ENCODE measurements around the gene MALSU1.

MALSU1 gene

DNA sequence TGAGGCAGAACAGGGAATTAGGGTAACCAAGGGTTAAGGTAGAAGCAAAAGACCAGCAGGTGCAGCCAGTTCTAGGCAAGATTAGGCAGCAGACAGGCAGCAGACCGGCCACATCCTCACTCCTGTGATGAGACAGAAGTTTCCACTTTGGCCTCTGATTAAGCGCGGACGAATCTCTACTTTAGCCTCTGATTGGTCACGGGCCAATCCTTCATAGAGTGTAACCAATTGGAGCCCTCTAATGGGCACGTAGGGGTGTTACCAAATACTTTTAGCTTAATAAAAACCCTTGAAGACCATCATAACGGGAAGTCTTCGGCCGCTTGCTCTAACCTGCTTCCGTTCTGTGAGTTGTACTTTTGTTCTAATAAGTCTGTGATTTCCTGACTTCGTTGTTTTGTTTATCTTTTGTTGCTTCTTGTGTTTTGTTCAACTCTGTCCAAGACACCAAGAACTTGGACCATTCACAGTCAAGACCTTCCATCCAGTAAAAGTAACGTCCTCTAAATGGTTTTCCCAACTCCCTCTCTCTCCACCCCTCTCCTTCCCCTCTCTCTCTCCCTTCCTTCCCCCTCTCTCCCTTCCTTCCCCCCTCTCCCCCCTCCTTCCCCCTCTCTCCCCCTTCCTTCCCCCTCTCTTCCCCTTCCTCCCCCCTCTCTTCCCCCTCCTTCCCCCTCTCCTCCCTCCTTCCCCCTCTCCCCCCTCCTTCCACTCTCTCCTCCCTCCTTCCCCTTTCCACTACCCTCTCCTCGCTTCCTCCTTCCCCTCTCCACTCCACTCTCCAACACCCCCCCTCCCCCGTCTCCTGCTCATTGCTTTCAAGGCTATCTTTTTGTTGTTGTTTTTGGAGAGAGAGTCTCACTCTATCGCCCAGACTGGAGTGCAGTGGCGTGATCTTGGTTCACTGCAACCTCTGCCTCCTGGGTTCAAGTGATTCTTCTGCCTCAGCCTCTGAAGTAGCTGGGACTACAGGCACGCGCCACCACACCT, 13.2 kb upstream of the MALSU1 start:
- Histone ChIP-seq H3K36me3 (ENCODE audit: insufficient read depth) (no peaks in the 10 kb centered on the region), H4K20me1 (ENCODE audit: insufficient read depth) (no peaks in the 10 kb centered on the region), H3K4me1 (ENCODE audit: low read depth, poor library complexity, severe bottlenecking) (peaks cover 13% of the 10 kb centered on the region), H3K27me3 (ENCODE audit: insufficient read depth, low read depth) (no peaks in the 10 kb centered on the region), H3K4me2 (no peak overlapping the region), H3K27ac (no peak overlapping the region), H2AFZ (ENCODE audit: low read depth) (no peak overlapping the region), H3K79me2 (ENCODE audit: insufficient read depth, low read depth) (no peaks in the 10 kb centered on the region), H3K4me3 (IDR thresholded peaks at IDR 0.05; ENCODE audit: insufficient read depth, low read depth, low read length) (no peak overlapping the region), H3K9ac (no peak overlapping the region)
- TF ChIP-seq, protein P1, sequence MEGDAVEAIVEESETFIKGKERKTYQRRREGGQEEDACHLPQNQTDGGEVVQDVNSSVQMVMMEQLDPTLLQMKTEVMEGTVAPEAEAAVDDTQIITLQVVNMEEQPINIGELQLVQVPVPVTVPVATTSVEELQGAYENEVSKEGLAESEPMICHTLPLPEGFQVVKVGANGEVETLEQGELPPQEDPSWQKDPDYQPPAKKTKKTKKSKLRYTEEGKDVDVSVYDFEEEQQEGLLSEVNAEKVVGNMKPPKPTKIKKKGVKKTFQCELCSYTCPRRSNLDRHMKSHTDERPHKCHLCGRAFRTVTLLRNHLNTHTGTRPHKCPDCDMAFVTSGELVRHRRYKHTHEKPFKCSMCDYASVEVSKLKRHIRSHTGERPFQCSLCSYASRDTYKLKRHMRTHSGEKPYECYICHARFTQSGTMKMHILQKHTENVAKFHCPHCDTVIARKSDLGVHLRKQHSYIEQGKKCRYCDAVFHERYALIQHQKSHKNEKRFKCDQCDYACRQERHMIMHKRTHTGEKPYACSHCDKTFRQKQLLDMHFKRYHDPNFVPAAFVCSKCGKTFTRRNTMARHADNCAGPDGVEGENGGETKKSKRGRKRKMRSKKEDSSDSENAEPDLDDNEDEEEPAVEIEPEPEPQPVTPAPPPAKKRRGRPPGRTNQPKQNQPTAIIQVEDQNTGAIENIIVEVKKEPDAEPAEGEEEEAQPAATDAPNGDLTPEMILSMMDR (conservative IDR thresholded peaks at IDR 0.05; ENCODE audit: low read depth, low read length): no peak

DNA sequence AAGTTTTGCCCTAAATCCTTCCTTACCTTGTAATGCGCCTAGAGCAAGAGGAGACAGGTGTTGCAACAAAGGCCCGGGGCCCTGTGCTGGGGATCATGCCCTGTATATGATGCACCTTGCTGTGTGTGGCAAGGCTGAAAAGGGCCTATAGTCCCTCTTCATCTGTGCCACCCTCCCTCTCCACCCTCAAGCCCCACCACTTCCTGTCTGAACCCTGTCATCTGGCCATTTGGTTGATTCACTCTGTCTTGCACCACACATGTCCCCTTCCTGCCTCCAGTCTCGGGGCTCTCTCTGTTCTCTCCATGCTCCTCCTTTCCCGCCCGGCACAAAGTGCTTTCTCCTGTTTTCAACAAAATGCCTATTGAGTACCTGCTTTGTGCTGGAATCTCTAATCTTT, 11.5 kb upstream of the MALSU1 start:
- H3K27me3 ChIP-seq (ENCODE audit: insufficient read depth, low read depth): no peaks in the 10 kb centered on the region
- H3K4me1 ChIP-seq (ENCODE audit: low read depth, poor library complexity, severe bottlenecking): peaks cover 10% of the 10 kb centered on the region
- no peak overlapping the region for H2AFZ ChIP-seq (ENCODE audit: low read depth)
- TF ChIP-seq, protein P1 (conservative IDR thresholded peaks at IDR 0.05; ENCODE audit: low read depth, low read length): no peak
- H3K4me2 ChIP-seq: no peak overlapping the region
- no peaks in the 10 kb centered on the region for H3K36me3 ChIP-seq (ENCODE audit: insufficient read depth)
- no peaks in the 10 kb centered on the region for H4K20me1 ChIP-seq (ENCODE audit: insufficient read depth)
- H3K4me3 ChIP-seq (IDR thresholded peaks at IDR 0.05; ENCODE audit: insufficient read depth, low read depth, low read length): no peak overlapping the region
- no peaks in the 10 kb centered on the region for H3K79me2 ChIP-seq (ENCODE audit: insufficient read depth, low read depth)
- H3K27ac ChIP-seq: no peak overlapping the region
- H3K9ac ChIP-seq: no peak overlapping the region

DNA sequence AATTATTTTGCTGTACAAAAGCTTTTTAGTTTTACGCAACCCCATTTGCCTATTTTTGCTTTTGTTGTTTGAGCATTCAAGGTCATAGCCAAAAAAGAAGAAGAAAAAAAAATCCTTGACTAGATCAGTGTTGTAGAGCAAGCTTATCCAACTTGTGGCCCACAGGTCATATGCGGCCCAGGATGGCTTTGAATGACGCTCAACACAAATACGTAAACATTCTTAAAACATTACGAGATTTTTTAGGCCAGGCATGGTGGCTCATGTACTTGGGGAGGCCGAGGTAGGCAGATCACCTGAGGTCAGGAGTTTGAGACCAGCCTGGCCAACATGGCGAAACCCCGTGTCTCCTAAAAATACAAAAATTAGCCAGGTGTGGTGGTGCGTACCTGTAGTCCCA, 8.1 kb upstream of the MALSU1 start:
- H3K79me2 ChIP-seq (ENCODE audit: insufficient read depth, low read depth): no peaks in the 10 kb centered on the region
- TF ChIP-seq, protein P1 (conservative IDR thresholded peaks at IDR 0.05; ENCODE audit: low read depth, low read length): no peak
- peaks cover 5% of the 10 kb centered on the region for H3K4me1 ChIP-seq (ENCODE audit: low read depth, poor library complexity, severe bottlenecking)
- H4K20me1 ChIP-seq (ENCODE audit: insufficient read depth): no peaks in the 10 kb centered on the region
- no peak overlapping the region for H3K4me2 ChIP-seq
- H3K36me3 ChIP-seq (ENCODE audit: insufficient read depth): no peaks in the 10 kb centered on the region
- no peak overlapping the region for H3K4me3 ChIP-seq (IDR thresholded peaks at IDR 0.05; ENCODE audit: insufficient read depth, low read depth, low read length)
- no peak overlapping the region for H3K9ac ChIP-seq
- no peaks in the 10 kb centered on the region for H3K27me3 ChIP-seq (ENCODE audit: insufficient read depth, low read depth)
- no peak overlapping the region for H2AFZ ChIP-seq (ENCODE audit: low read depth)
- no peak overlapping the region for H3K27ac ChIP-seq

DNA sequence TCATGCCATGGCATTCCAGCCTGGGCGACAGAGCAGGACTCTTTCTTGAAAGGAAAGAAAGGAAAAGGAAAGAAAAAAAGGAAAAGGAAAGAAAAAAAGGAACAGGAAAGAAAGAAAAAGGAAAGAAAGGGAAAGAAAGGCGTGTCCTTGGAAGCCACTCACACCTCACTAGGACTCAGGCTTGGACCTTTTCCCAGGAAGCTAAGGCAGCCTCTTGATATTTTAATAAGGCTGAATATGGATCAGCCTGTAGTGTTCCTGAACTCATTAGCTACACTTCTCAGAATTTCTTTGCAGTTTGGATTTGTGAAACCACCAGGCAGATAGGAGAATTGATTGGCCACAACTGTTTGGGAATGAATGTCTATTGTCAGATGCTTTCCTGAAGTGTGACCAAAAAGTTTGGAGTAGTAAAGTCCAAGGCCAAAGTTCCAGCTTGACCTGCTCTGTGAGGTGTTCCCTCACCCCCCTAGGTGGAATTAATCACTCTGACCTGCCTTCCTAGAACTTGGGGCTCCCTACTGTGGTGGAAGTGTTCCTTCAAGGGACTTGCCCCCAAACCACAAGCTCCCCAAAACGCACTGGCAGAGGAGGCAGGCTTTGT, 7.1 kb upstream of the MALSU1 start:
- H3K36me3 ChIP-seq (ENCODE audit: insufficient read depth): no peaks in the 10 kb centered on the region
- H3K27ac ChIP-seq: no peak overlapping the region
- H2AFZ ChIP-seq (ENCODE audit: low read depth): no peak overlapping the region
- no peak overlapping the region for H3K4me3 ChIP-seq (IDR thresholded peaks at IDR 0.05; ENCODE audit: insufficient read depth, low read depth, low read length)
- peaks cover 5% of the 10 kb centered on the region for H3K4me1 ChIP-seq (ENCODE audit: low read depth, poor library complexity, severe bottlenecking)
- H3K79me2 ChIP-seq (ENCODE audit: insufficient read depth, low read depth): no peaks in the 10 kb centered on the region
- H4K20me1 ChIP-seq (ENCODE audit: insufficient read depth): no peaks in the 10 kb centered on the region
- TF ChIP-seq, protein P1 (conservative IDR thresholded peaks at IDR 0.05; ENCODE audit: low read depth, low read length): no peak
- H3K27me3 ChIP-seq (ENCODE audit: insufficient read depth, low read depth): no peaks in the 10 kb centered on the region
- H3K4me2 ChIP-seq: no peak overlapping the region
- no peak overlapping the region for H3K9ac ChIP-seq
